Keratinocyte (primary cell): Measurements from ENCODE around the gene LRGUK.

Source experiments
- EZH2 ChIP-seq: IDR thresholded peaks from one replicate; pipeline ENCODE4 v1.6.1; 2012; ENCODE audit warnings: inconsistent platforms, mild to moderate bottlenecking, low read length, moderate library complexity
- TF ChIP-seq, protein P1 (sequence below), 3 experiments: IDR thresholded peaks in 1 of 3; conservative IDR thresholded peaks in 1 of 3; optimal IDR thresholded peaks in 1 of 3; 2 replicates in 2 of 3; 3 replicates in 1 of 3; pipeline versions ENCODE3 to v1.5.1; 2011; ENCODE audit warnings: low read length in 3 of 3, mild to moderate bottlenecking in 3 of 3, moderate library complexity in 2 of 3, control low read depth in 1 of 3, inconsistent platforms in 1 of 3; ENCODE audit not compliant: insufficient read depth in 2 of 3; ENCODE audit errors: extremely low read depth in 1 of 3

DNA sequence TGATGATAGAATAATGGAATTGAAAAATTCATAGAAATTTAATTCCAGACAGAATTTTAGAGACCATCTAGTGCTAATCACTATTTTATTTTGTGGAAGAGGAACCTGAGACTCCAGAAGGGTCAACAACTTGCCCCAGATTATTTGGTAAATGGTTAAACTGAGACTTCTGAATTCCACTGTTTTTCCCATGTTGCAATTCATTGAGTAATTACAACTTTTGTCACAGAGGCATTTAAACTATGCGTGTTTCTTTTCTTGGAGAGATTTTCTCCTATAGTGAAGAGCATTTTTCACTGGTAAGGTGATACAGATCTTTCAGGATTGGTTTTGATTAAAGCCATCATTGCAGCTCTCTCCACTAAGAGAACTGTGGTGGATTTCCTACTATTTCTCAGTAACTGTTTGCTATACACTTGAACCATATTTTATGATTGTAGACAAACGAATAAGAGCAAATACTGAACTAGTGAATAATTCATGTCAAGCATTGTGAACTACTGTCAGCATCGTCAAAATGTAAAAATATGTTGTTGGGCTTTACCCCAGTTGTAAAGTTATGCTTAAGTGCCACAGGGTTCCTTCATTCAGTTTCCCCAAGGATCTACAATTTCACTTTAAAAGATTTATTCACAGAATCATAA, 26.5 kb downstream of the LRGUK start:
- TF ChIP-seq, protein P1, sequence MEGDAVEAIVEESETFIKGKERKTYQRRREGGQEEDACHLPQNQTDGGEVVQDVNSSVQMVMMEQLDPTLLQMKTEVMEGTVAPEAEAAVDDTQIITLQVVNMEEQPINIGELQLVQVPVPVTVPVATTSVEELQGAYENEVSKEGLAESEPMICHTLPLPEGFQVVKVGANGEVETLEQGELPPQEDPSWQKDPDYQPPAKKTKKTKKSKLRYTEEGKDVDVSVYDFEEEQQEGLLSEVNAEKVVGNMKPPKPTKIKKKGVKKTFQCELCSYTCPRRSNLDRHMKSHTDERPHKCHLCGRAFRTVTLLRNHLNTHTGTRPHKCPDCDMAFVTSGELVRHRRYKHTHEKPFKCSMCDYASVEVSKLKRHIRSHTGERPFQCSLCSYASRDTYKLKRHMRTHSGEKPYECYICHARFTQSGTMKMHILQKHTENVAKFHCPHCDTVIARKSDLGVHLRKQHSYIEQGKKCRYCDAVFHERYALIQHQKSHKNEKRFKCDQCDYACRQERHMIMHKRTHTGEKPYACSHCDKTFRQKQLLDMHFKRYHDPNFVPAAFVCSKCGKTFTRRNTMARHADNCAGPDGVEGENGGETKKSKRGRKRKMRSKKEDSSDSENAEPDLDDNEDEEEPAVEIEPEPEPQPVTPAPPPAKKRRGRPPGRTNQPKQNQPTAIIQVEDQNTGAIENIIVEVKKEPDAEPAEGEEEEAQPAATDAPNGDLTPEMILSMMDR (optimal IDR thresholded peaks at IDR 0.05 in 1 of 3, IDR thresholded peaks at IDR 0.05 in 1 of 3, conservative IDR thresholded peaks at IDR 0.05 in 1 of 3; ENCODE audit: extremely low read depth in 1 of 3, insufficient read depth in 2 of 3, low read length in 3 of 3) = no peak
- no peak for TF ChIP-seq EZH2
